Kidney epithelial cell (primary cell): Measurements from ENCODE around the gene DSE. TPM values are rescaled to one million over a fixed set of nuclear protein-coding genes. Genes with fewer than 3 reads are reported as not detected.

Experiments used
- DNase-seq: peaks from one replicate; pipeline ENCODE4 v3.0.0-alpha.2; 2010; ENCODE audit warnings: low read depth
- H3K27me3 ChIP-seq: 2 replicates; pipeline ENCODE4 v1.6.0; 2011; ENCODE audit warnings: low read length; ENCODE audit not compliant: control insufficient read depth, insufficient read depth
- H3K36me3 ChIP-seq: 2 replicates; pipeline ENCODE4 v1.5.1; 2011; ENCODE audit warnings: low read length; ENCODE audit not compliant: control insufficient read depth, insufficient read depth
- H3K4me3 ChIP-seq: 2 replicates; pipeline ENCODE4 v1.5.1; 2011; ENCODE audit warnings: low read depth, mild to moderate bottlenecking, control low read depth, low read length
- CTCF ChIP-seq: IDR thresholded peaks from 2 replicates; pipeline ENCODE4 v1.5.1; 2011; ENCODE audit warnings: mild to moderate bottlenecking, moderate library complexity, low read length, control low read depth, inconsistent platforms; ENCODE audit not compliant: insufficient read depth, poor library complexity, severe bottlenecking
- total RNA-seq: library from RNA; depleted of rRNA; stranded (reverse); fragments of >200 nt; gene quantifications from 2 replicates; pipeline ENCODE4 v1.2.3, GENCODE V29; 2015

The DSE gene
- total RNA-seq, 1 donor from 2014 or later = 48.8 TPM

DNA sequence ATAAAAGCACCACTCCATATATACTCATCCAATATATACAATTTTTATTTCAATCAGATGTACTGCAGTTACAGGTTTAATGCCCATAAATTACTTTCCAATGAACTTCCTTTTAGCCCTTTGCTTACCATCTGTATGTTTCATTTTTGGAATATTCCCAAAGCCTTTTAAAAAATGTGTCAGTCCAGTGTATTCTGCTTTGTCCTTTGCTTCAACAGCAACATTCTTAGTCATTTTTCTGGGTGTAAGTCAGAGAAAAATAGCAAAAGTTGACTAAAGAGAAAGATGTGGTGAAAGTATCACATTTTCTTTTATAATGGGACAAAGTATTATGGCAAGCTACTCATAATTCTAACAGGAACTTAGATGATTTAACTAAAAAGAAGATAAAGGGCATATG is 15.2 kb downstream of the DSE start:
- no peak for TF ChIP-seq CTCF
- no peak overlapping the region for H3K4me3 ChIP-seq
- H3K27me3 ChIP-seq = no peaks in the 10 kb centered on the region
- DNase-seq = no peak
- no peaks in the 10 kb centered on the region for H3K36me3 ChIP-seq

DNA sequence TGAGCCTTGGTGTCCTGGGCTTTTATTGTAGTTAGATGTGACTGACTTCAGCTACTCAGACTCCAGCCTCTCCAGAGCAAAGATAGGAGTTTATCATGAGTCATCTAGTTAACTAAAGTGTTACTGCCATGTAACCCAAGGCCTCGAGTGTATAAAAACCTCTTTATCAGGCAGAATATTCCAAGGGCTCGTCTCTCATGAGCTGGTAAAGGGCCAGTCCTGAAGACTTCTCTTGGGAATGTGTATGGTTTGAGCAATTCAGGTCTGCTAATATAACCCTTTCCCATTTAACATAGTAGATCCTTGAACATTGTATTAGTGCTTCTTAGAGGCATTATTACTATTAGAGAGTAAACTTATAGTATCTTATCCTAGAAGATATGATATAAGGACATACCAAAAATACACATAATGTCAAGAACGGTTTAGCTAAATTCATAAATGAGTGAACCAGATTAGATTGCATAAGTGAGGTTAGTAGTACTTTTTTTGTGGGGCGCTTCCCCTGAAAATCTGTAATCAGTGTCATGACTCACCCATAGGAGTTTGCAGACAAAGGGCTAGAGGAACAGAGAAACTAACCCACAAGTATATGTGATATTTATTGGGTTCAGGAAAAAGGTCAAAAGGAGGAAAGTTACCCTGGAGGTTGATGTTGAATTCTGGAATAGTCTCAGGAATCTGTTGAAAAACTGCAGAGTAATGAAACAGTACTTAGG is 16.0 kb downstream of the DSE start:
- Histone ChIP-seq H3K4me3 (no peak overlapping the region), H3K27me3 (no peaks in the 10 kb centered on the region), H3K36me3 (no peaks in the 10 kb centered on the region)
- TF ChIP-seq CTCF = no peak
- DNase-seq = no peak

DNA sequence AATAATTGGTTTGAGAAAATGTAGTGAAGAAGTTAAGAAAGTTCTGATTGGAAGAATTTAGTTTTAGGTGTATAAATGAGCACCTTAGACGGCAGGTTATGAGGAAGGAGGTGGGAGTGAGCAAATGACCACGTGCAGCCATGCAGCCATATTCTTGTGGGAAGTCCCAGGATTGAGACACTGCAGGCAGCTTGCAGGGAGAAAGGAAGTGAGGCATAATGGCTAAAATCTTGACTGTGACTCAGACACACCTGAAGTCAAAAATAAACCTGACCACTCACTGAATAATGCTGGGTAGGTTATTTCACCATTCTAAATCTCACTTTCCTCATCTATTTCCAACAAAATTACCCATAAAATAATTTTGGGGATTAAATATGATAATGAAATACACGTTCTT is 16.6 kb downstream of the DSE start:
- H3K4me3 ChIP-seq = no peak overlapping the region
- H3K36me3 ChIP-seq = no peaks in the 10 kb centered on the region
- peak; percentile 86 for DNase-seq
- no peaks in the 10 kb centered on the region for H3K27me3 ChIP-seq
- no peak for TF ChIP-seq CTCF

- Histone ChIP-seq H3K27me3 (no peaks in the 10 kb centered on the region), H3K36me3 (no peaks in the 10 kb centered on the region), H3K4me3 (no peak overlapping the region)
- no peak for DNase-seq
- no peak for TF ChIP-seq CTCF
These were observed 18.2 kb downstream of the DSE start for GRCh38 chr6:116388924-116389323.

DNA sequence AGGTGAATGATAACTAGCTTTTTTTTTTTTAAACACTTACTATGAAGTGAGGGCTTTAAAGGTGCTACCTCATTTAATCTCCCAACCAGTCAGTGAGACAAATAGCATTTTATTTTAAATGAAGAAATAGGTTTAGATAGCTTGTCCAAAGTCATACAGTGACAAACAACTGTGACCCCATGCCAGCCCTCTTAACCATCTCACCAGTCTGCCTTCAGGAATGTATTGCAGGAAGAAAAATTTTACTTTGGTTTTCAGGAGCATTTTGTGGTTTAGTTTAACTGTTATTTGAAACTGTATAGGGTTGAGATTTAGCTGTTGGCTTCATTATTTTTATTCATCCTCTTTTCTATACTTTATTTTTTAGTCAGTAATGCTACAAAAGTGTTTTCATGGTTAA is 18.6 kb downstream of the DSE start:
- Histone ChIP-seq H3K36me3 (no peaks in the 10 kb centered on the region), H3K4me3 (no peak overlapping the region), H3K27me3 (no peaks in the 10 kb centered on the region)
- no peak for TF ChIP-seq CTCF
- DNase-seq = no peak

- Histone ChIP-seq H3K27me3 (no peaks in the 10 kb centered on the region), H3K4me3 (no peak overlapping the region), H3K36me3 (no peaks in the 10 kb centered on the region)
- DNase-seq = no peak
- TF ChIP-seq CTCF = no peak
These were observed 19.8 kb downstream of the DSE start for GRCh38 chr6:116390581-116390980.
